GM23338 (cell line): ENCODE measurements around the gene OSBPL5. TPM values are rescaled to one million over a fixed set of nuclear protein-coding genes. Genes with fewer than 3 reads are reported as not detected.

Experiments used
- ATAC-seq: fragments of 200-7000 bp; cut with Tn5 transposase; 3 replicates; pipeline ENCODE4 v1.9.1; 2020
- DNase-seq: peaks from one replicate; pipeline ENCODE4 v3.0.0-alpha.2; 2015; ENCODE audit warnings: low spot score
- H2AFZ ChIP-seq: fragments of 200-600 bp; sonication (generic); 2 replicates; pipeline ENCODE4 v1.8.0; 2016; ENCODE audit warnings: antibody characterized with exemption, mild to moderate bottlenecking, moderate library complexity
- H3F3A ChIP-seq: fragments of 200-600 bp; sonication (generic); replicated peaks from 2 replicates; pipeline ENCODE4 v1.8.0; 2017; ENCODE audit warnings: antibody characterized with exemption, mixed run types, low read depth
- H3K27ac ChIP-seq: fragments of 200-600 bp; sonication (generic); 2 replicates; pipeline ENCODE4 v1.6.1; 2016; ENCODE audit warnings: low read depth
- H3K27me3 ChIP-seq: fragments of 200-600 bp; sonication (generic); 2 replicates; pipeline ENCODE4 v1.8.0; 2016; ENCODE audit warnings: mild to moderate bottlenecking, mixed run types, moderate library complexity; ENCODE audit not compliant: insufficient read depth
- H3K36me3 ChIP-seq: fragments of 200-600 bp; sonication (generic); 2 replicates; pipeline ENCODE4 v1.8.0; 2016; ENCODE audit warnings: mild to moderate bottlenecking; ENCODE audit not compliant: insufficient read depth
- H3K4me1 ChIP-seq: fragments of 200-600 bp; sonication (generic); 2 replicates; pipeline ENCODE4 v1.8.0; 2016; ENCODE audit warnings: mild to moderate bottlenecking, moderate library complexity; ENCODE audit not compliant: insufficient read depth
- H3K4me2 ChIP-seq: fragments of 200-600 bp; sonication (generic); 2 replicates; pipeline ENCODE4 v1.7.1; 2017; ENCODE audit warnings: mixed run types
- H3K4me3 ChIP-seq: fragments of 200-600 bp; sonication (generic); 2 replicates; pipeline ENCODE4 v1.6.1; 2016; ENCODE audit warnings: mixed run types
- H3K79me2 ChIP-seq: fragments of 200-600 bp; sonication (generic); replicated peaks from 2 replicates; pipeline ENCODE4 v1.8.0; 2017; ENCODE audit warnings: mild to moderate bottlenecking; ENCODE audit not compliant: insufficient read depth
- H3K9me2 ChIP-seq: fragments of 200-600 bp; sonication (generic); 2 replicates; pipeline ENCODE4 v1.8.0; 2017; ENCODE audit not compliant: insufficient read depth
- H4K20me1 ChIP-seq: fragments of 200-600 bp; sonication (generic); replicated peaks from 2 replicates; pipeline ENCODE4 v1.8.0; 2017; ENCODE audit warnings: mild to moderate bottlenecking; ENCODE audit not compliant: insufficient read depth
- H3K27ac Mint-ChIP-seq: 2 replicates; pipeline ENCODE4 v1.8.0; 2020; ENCODE audit warnings: inconsistent platforms, mild to moderate bottlenecking, moderate library complexity, mixed read lengths
- H3K27me3 Mint-ChIP-seq: 3 replicates; pipeline ENCODE4 v1.8.0; 2022; ENCODE audit warnings: low read depth, mild to moderate bottlenecking, moderate library complexity, mixed read lengths, inconsistent platforms; ENCODE audit not compliant: insufficient read depth, poor library complexity
- H3K36me3 Mint-ChIP-seq: 3 replicates; pipeline ENCODE4 v1.8.0; 2021; ENCODE audit warnings: low read depth, mild to moderate bottlenecking, inconsistent platforms, moderate library complexity, mixed read lengths
- H3K4me1 Mint-ChIP-seq: 3 replicates; pipeline ENCODE4 v1.8.0; 2020; ENCODE audit warnings: mild to moderate bottlenecking, inconsistent platforms, mixed read lengths
- H3K4me3 Mint-ChIP-seq: 3 replicates; pipeline ENCODE4 v1.8.0; 2021; ENCODE audit warnings: moderate library complexity, mild to moderate bottlenecking, inconsistent platforms, mixed read lengths
- H3K9me3 Mint-ChIP-seq: 3 replicates; pipeline ENCODE4 v1.8.0; 2020; ENCODE audit warnings: moderate library complexity, mild to moderate bottlenecking, inconsistent platforms, mixed read lengths
- CREB1 ChIP-seq: fragments of 250-450 bp; sonication (Bioruptor Pico); IDR thresholded peaks from 2 replicates; pipeline ENCODE4 v1.5.0; 2020; ENCODE audit warnings: low read depth, mild to moderate bottlenecking, moderate library complexity
- EZH2 ChIP-seq: fragments of 200-600 bp; sonication (generic); IDR thresholded peaks from one replicate; pipeline ENCODE4 v1.8.0; 2017; ENCODE audit warnings: antibody characterized with exemption, mild to moderate bottlenecking, low read depth; ENCODE audit not compliant: unreplicated experiment
- JUNB ChIP-seq: IDR thresholded peaks from one replicate; pipeline ENCODE4 v1.6.1; 2016; ENCODE audit warnings: antibody characterized with exemption; ENCODE audit not compliant: unreplicated experiment
- NANOG ChIP-seq: IDR thresholded peaks from 2 replicates; pipeline ENCODE4 v1.6.1; 2016; ENCODE audit warnings: antibody characterized with exemption, borderline replicate concordance
- REST ChIP-seq: IDR thresholded peaks from one replicate; pipeline ENCODE4 v1.6.1; 2018; ENCODE audit warnings: antibody characterized with exemption; ENCODE audit not compliant: unreplicated experiment
- STAT1 ChIP-seq: IDR thresholded peaks from one replicate; pipeline ENCODE4 v1.6.1; 2016; ENCODE audit warnings: antibody characterized with exemption; ENCODE audit not compliant: unreplicated experiment
- ZNF114 ChIP-seq: fragments of 250-450 bp; sonication (Bioruptor Pico); IDR thresholded peaks from 2 replicates; pipeline ENCODE4 v1.5.0; 2020; ENCODE audit warnings: mild to moderate bottlenecking, moderate library complexity
- polyA plus RNA-seq: library from polyadenylated mRNA; unstranded; fragments of >200 nt; fragmentation: Nextera tagmentation; extraction: Ambion mirVana; gene quantifications from 2 replicates; pipeline ENCODE4 v1.2.1, GENCODE V29; 2016
- total RNA-seq: library from RNA; depleted of rRNA; stranded (reverse); fragments of >200 nt; shearing (Covaris generic); gene quantifications from 2 replicates; pipeline ENCODE4 v1.2.3, GENCODE V29; 2014
- TF ChIP-seq, protein P1 (sequence below), 2 experiments: fragments of 200-600 bp in 1 of 2; sonication (generic) in 1 of 2; conservative IDR thresholded peaks; 2 replicates each; pipeline versions ENCODE4 v1.5.1 to v1.6.1; 2016 to 2017; ENCODE audit warnings: antibody characterized with exemption in 2 of 2, low read depth in 2 of 2, mild to moderate bottlenecking in 2 of 2, moderate library complexity in 1 of 2
- TF ChIP-seq, protein P2 (sequence below): fragments of 250-450 bp; sonication (Bioruptor Pico); IDR thresholded peaks from 2 replicates; pipeline ENCODE4 v1.5.0; 2020; ENCODE audit warnings: mild to moderate bottlenecking, moderate library complexity

Gene OSBPL5
- total and polyA plus RNA-seq, 2 experiments from 2014 or later: 2.7 to 12.0 TPM

DNA sequence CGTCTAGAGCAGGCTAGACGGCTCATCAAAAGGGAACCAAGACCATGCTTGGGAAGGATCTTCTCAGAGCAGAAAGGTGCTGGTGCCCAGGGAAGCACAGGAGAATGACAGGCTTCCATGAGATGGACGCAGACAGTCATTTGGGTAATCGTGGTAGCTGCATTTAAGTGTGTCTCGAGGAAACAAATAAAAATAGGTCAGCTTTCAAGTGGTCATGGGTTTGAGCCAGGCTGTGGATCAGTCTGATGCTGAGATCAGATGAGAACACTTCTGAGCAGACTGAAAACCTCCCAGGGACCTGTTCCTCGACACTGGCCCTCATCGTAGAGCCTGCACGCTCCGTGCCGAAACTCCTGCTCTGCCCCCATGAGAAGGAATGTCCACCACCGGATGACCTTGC is 112.5 kb downstream of the OSBPL5 start (continued):
- TF ChIP-seq, protein P1, sequence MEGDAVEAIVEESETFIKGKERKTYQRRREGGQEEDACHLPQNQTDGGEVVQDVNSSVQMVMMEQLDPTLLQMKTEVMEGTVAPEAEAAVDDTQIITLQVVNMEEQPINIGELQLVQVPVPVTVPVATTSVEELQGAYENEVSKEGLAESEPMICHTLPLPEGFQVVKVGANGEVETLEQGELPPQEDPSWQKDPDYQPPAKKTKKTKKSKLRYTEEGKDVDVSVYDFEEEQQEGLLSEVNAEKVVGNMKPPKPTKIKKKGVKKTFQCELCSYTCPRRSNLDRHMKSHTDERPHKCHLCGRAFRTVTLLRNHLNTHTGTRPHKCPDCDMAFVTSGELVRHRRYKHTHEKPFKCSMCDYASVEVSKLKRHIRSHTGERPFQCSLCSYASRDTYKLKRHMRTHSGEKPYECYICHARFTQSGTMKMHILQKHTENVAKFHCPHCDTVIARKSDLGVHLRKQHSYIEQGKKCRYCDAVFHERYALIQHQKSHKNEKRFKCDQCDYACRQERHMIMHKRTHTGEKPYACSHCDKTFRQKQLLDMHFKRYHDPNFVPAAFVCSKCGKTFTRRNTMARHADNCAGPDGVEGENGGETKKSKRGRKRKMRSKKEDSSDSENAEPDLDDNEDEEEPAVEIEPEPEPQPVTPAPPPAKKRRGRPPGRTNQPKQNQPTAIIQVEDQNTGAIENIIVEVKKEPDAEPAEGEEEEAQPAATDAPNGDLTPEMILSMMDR (conservative IDR thresholded peaks at IDR 0.05; ENCODE audit: low read depth in 2 of 2): no peak
- no peak for TF ChIP-seq NANOG

DNA sequence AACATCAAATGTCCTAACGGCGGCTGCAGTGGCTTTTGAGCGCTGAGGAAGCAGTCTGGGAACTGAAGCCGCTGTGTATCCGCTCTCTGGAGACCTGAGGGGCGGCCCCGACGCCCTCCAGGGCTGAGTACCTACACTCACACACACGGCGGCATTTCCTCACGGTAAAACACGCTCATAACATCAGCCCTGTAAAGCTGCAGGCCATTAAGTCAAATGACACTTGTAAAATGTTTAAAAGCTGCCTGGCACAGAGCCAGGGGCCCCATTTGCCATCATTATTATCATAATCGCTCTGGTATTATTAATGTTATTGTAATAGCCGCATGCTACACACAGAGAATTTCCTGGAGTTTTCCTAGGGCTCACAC is 113.0 kb downstream of the OSBPL5 start:
- peak overlapping the region; percentile 51; the same call in 1 of the 3 replicates for H3K4me3 Mint-ChIP-seq
- H3K36me3 Mint-ChIP-seq: peaks cover 44% of the 10 kb centered on the region
- no peak for DNase-seq

More for the DNA sequence above, 113.0 kb downstream of the OSBPL5 start:
- peaks cover 10% of the 10 kb centered on the region for H3K36me3 ChIP-seq
- Mint-ChIP-seq H3K27me3 (peaks cover 8% of the 10 kb centered on the region), H3K9me3 (no peaks in the 10 kb centered on the region), H3K4me1 (peaks cover 52% of the 10 kb centered on the region), H3K27ac (no peak overlapping the region)
- 0 out of 2 replicates have a peak overlapping the region, but pooled peaks have one; percentile 3 for H3K4me2 ChIP-seq
- H3K79me2 ChIP-seq: peaks cover 99% of the 10 kb centered on the region
- ATAC-seq: no peak
- H3K27me3 ChIP-seq: no peaks in the 10 kb centered on the region
- H3K9me2 ChIP-seq: no peaks in the 10 kb centered on the region
- peaks cover 28% of the 10 kb centered on the region for H3K4me1 ChIP-seq
- H3K27ac ChIP-seq: no peak overlapping the region
- H3K4me3 ChIP-seq: no peak overlapping the region
- TF ChIP-seq CREB1 (CRISPR knock-in tag): no peak
- TF ChIP-seq ZNF114 (CRISPR knock-in tag): no peak
- no peak for TF ChIP-seq STAT1
- no peak for TF ChIP-seq REST
- TF ChIP-seq, protein P2, sequence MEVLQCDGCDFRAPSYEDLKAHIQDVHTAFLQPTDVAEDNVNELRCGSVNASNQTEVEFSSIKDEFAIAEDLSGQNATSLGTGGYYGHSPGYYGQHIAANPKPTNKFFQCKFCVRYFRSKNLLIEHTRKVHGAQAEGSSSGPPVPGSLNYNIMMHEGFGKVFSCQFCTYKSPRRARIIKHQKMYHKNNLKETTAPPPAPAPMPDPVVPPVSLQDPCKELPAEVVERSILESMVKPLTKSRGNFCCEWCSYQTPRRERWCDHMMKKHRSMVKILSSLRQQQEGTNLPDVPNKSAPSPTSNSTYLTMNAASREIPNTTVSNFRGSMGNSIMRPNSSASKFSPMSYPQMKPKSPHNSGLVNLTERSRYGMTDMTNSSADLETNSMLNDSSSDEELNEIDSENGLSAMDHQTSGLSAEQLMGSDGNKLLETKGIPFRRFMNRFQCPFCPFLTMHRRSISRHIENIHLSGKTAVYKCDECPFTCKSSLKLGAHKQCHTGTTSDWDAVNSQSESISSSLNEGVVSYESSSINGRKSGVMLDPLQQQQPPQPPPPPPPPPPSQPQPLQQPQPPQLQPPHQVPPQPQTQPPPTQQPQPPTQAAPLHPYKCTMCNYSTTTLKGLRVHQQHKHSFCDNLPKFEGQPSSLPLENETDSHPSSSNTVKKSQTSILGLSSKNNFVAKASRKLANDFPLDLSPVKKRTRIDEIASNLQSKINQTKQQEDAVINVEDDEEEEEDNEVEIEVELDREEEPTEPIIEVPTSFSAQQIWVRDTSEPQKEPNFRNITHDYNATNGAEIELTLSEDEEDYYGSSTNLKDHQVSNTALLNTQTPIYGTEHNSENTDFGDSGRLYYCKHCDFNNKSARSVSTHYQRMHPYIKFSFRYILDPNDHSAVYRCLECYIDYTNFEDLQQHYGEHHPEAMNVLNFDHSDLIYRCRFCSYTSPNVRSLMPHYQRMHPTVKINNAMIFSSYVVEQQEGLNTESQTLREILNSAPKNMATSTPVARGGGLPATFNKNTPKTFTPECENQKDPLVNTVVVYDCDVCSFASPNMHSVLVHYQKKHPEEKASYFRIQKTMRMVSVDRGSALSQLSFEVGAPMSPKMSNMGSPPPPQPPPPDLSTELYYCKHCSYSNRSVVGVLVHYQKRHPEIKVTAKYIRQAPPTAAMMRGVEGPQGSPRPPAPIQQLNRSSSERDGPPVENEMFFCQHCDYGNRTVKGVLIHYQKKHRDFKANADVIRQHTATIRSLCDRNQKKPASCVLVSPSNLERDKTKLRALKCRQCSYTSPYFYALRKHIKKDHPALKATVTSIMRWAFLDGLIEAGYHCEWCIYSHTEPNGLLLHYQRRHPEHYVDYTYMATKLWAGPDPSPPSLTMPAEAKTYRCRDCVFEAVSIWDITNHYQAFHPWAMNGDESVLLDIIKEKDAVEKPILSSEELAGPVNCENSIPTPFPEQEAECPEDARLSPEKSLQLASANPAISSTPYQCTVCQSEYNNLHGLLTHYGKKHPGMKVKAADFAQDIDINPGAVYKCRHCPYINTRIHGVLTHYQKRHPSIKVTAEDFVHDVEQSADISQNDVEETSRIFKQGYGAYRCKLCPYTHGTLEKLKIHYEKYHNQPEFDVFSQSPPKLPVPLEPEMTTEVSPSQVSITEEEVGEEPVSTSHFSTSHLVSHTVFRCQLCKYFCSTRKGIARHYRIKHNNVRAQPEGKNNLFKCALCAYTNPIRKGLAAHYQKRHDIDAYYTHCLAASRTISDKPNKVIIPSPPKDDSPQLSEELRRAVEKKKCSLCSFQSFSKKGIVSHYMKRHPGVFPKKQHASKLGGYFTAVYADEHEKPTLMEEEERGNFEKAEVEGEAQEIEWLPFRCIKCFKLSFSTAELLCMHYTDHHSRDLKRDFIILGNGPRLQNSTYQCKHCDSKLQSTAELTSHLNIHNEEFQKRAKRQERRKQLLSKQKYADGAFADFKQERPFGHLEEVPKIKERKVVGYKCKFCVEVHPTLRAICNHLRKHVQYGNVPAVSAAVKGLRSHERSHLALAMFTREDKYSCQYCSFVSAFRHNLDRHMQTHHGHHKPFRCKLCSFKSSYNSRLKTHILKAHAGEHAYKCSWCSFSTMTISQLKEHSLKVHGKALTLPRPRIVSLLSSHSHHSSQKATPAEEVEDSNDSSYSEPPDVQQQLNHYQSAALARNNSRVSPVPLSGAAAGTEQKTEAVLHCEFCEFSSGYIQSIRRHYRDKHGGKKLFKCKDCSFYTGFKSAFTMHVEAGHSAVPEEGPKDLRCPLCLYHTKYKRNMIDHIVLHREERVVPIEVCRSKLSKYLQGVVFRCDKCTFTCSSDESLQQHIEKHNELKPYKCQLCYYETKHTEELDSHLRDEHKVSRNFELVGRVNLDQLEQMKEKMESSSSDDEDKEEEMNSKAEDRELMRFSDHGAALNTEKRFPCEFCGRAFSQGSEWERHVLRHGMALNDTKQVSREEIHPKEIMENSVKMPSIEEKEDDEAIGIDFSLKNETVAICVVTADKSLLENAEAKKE (CRISPR knock-in tag): no peak
- TF ChIP-seq, protein P1 (conservative IDR thresholded peaks at IDR 0.05; ENCODE audit: low read depth in 2 of 2): no peak
- no peak for TF ChIP-seq EZH2
- TF ChIP-seq JUNB: no peak
- no peak overlapping the region for H2AFZ ChIP-seq
- no peaks in the 10 kb centered on the region; the same call in 1 of the 2 replicates for H3F3A ChIP-seq
- peaks cover 64% of the 10 kb centered on the region for H4K20me1 ChIP-seq
